HepG2 (cell line): ENCODE measurements around the gene GON4L. TPM values are rescaled to one million over a fixed set of nuclear protein-coding genes. Genes with fewer than 3 reads are reported as not detected.

Experiments used
- ATAC-seq: fragments of 200-7000 bp; cut with Tn5 transposase; 3 replicates; pipeline ENCODE4 v1.9.1; 2020; ENCODE audit warnings: mild to moderate bottlenecking, moderate library complexity
- BruUV-seq: library from RNA; stranded (reverse); fragments of 400-500 nt; replicated peaks from 2 replicates; lab custom pipeline; 2021; lab: Mats Ljungman, UMichigan
- CTCF ChIA-PET: fragments of 300-600 bp; formaldehyde crosslinking; extraction: SDS; loops from one replicate; lab custom pipeline; 2021; ENCODE audit warnings: low total read pairs, inconsistent platforms, low intra/inter-chr PET ratio; lab: Yijun Ruan, JAX
- POLR2A ChIA-PET: fragments of 350-600 bp; sonication (Branson Sonifier 250); formaldehyde crosslinking; loops from one replicate; lab custom pipeline; 2020; ENCODE audit warnings: antibody characterized with exemption, inconsistent platforms; lab: Yijun Ruan, JAX
- DNase-seq: peaks from one replicate; pipeline ENCODE4 v3.0.0-alpha.2; 2015; ENCODE audit warnings: low spot score
- FAIRE-seq: peaks from 3 replicates; lab custom pipeline; 2011; peaks lifted over from hg19 to GRCh38; lab: Jason Lieb, UNC
- H2AFZ ChIP-seq: one replicate; pipeline ENCODE4 v1.6.1; 2011; ENCODE audit warnings: low read length, inconsistent platforms
- H3K27ac ChIP-seq: fragments of 300-600 bp; 3 replicates; pipeline ENCODE4 v1.8.0; 2011; ENCODE audit warnings: mixed run types, mild to moderate bottlenecking, mixed read lengths, low read length, inconsistent platforms; ENCODE audit not compliant: insufficient read depth; ENCODE audit errors: extremely low read length
- H3K27me3 ChIP-seq, 2 experiments: fragments of 200-600 bp in 1 of 2; 2 replicates in 1 of 2; 3 replicates in 1 of 2; pipeline versions ENCODE4 v1.6.0 to v1.8.0; 2011; ENCODE audit warnings: low read length in 2 of 2, mild to moderate bottlenecking in 2 of 2, moderate library complexity in 2 of 2, inconsistent platforms in 1 of 2; ENCODE audit not compliant: insufficient read depth in 2 of 2, control insufficient read depth in 1 of 2
- H3K36me3 ChIP-seq, 2 experiments: fragments of 200-600 bp in 1 of 2; replicated peaks in 1 of 2; 2 replicates in 1 of 2; 3 replicates in 1 of 2; pipeline versions ENCODE4 v1.5.1 to v1.8.0; 2011; ENCODE audit warnings: low read length in 2 of 2, inconsistent platforms in 1 of 2; ENCODE audit not compliant: insufficient read depth in 2 of 2, control insufficient read depth in 1 of 2
- H3K4me1 ChIP-seq: 2 replicates; pipeline ENCODE4 v1.5.1; 2012; ENCODE audit warnings: low read length, inconsistent platforms; ENCODE audit not compliant: insufficient read depth
- H3K4me2 ChIP-seq: 2 replicates; pipeline ENCODE4 v1.6.0; 2011; ENCODE audit warnings: low read depth, low read length, inconsistent platforms
- H3K4me3 ChIP-seq, 3 experiments: fragments of 200-600 bp in 1 of 3; sonication (generic), shearing (Covaris generic) in 1 of 3; replicated peaks in 1 of 3; 2 replicates each; pipeline ENCODE4 v1.5.1; 2011 to 2016; ENCODE audit warnings: low read length in 3 of 3, inconsistent platforms in 2 of 3, low read depth in 2 of 3, mild to moderate bottlenecking in 2 of 3, control low read depth in 1 of 3, mixed read lengths in 1 of 3; ENCODE audit not compliant: insufficient read depth in 1 of 3
- H3K79me2 ChIP-seq: one replicate; pipeline ENCODE4 v1.6.1; 2011; ENCODE audit warnings: low read length, inconsistent platforms; ENCODE audit not compliant: insufficient read depth
- H3K9ac ChIP-seq: 2 replicates; pipeline ENCODE4 v1.6.0; 2011; ENCODE audit warnings: mild to moderate bottlenecking, low read depth, low read length, inconsistent platforms; ENCODE audit not compliant: insufficient read depth
- H3K9me3 ChIP-seq: 2 replicates; pipeline ENCODE4 v1.5.1; 2012; ENCODE audit warnings: mild to moderate bottlenecking, low read length
- H4K20me1 ChIP-seq: 2 replicates; pipeline ENCODE4 v1.6.0; 2011; ENCODE audit warnings: inconsistent platforms, mild to moderate bottlenecking, low read length, moderate library complexity; ENCODE audit not compliant: insufficient read depth
- AHDC1 ChIP-seq: sonication (generic); formaldehyde crosslinking; IDR thresholded peaks from 2 replicates; pipeline ENCODE4 v1.5.1; 2020; ENCODE audit warnings: mild to moderate bottlenecking, missing genetic modification reagents, borderline replicate concordance
- CTCF ChIP-seq: sonication (generic); formaldehyde crosslinking; IDR thresholded peaks from 2 replicates; pipeline ENCODE4 v1.5.0; 2020; ENCODE audit warnings: mild to moderate bottlenecking, missing genetic modification reagents, moderate library complexity
- FOXK2 ChIP-seq: fragments of 450-650 bp; IDR thresholded peaks from 2 replicates; pipeline ENCODE4 v1.6.1; 2016
- FOXP4 ChIP-seq: sonication (generic); formaldehyde crosslinking; IDR thresholded peaks from 2 replicates; pipeline ENCODE4 v1.4.0; 2020; ENCODE audit warnings: missing genetic modification reagents
- JUN ChIP-seq: sonication (generic); formaldehyde crosslinking; IDR thresholded peaks from 2 replicates; pipeline ENCODE4 v1.4.0; 2020; ENCODE audit warnings: mild to moderate bottlenecking, missing genetic modification reagents
- NPAS2 ChIP-seq: sonication (generic); formaldehyde crosslinking; IDR thresholded peaks from 2 replicates; pipeline ENCODE4 v1.8.0; 2022; ENCODE audit warnings: mild to moderate bottlenecking, missing genetic modification reagents, borderline replicate concordance
- TGIF2 ChIP-seq: IDR thresholded peaks from 2 replicates; pipeline ENCODE4 v1.6.1; 2016; ENCODE audit warnings: control low read depth, missing compliant biosample characterization
- TMF1 ChIP-seq: sonication (generic); formaldehyde crosslinking; IDR thresholded peaks from 2 replicates; pipeline ENCODE4 v1.8.1; 2022; ENCODE audit warnings: low read depth, missing genetic modification reagents
- ZGPAT ChIP-seq: IDR thresholded peaks from 2 replicates; pipeline ENCODE4 v1.6.1; 2016; ENCODE audit warnings: mild to moderate bottlenecking
- ZNF546 ChIP-seq: sonication (generic); formaldehyde crosslinking; conservative IDR thresholded peaks from 2 replicates; pipeline ENCODE4 v1.8.1; 2023; ENCODE audit warnings: mild to moderate bottlenecking, missing genetic modification reagents
- ZNF746 ChIP-seq: sonication (generic); formaldehyde crosslinking; IDR thresholded peaks from 2 replicates; pipeline ENCODE4 v1.8.0; 2022; ENCODE audit warnings: mild to moderate bottlenecking, missing genetic modification reagents
- WGBS: methylation state at CpG from one replicate; pipeline ENCODE4 v1.1.6; 2017; ENCODE audit warnings: low lambda C conversion rate; 5-methylcytosine and 5-hydroxymethylcytosine counted together
- in situ Hi-C: cut with HindIII; loops from 2 replicates; pipeline ENCODE4 v1.10.0; 2017; ENCODE audit warnings: low pct_unique_long_range_greater_than_20kb; ENCODE audit not compliant: extremely low pct_ligation_motif_present
- intact Hi-C: fragments of 100-400 bp; cut with micrococcal nuclease; formaldehyde crosslinking; loops from one replicate; pipeline ENCODE4 v1.10.0; 2022; ENCODE audit not compliant: unreplicated experiment
- polyA plus RNA-seq, 8 experiments: library from polyadenylated mRNA; depleted of rRNA in 3 of 8; stranded (reverse) in 7 of 8; unstranded in 1 of 8; fragments of >200 nt; fragmentation: Illumina TruSeq in 4 of 8; extraction: Trizol in 4 of 8; gene quantifications; 2 replicates each; pipeline versions ENCODE4 v1.2.1 to v1.2.3, GENCODE V29; 2011 to 2016; ENCODE audit warnings: low read depth in 4 of 8, missing spikeins in 1 of 8, mixed read lengths in 1 of 8; ENCODE audit not compliant: insufficient read depth in 1 of 8
- total RNA-seq, 5 experiments: library from RNA; depleted of rRNA; stranded (reverse); fragments of >200 nt; fragmentation: Illumina TruSeq; extraction: Trizol; gene quantifications; 2 replicates each; pipeline ENCODE4 v1.2.3, GENCODE V29; 2016; ENCODE audit warnings: low read depth in 1 of 5
- TF ChIP-seq, protein P1 (sequence below): sonication (generic); formaldehyde crosslinking; IDR thresholded peaks from 2 replicates; pipeline ENCODE4 v1.8.0; 2023; ENCODE audit warnings: mild to moderate bottlenecking, missing genetic modification reagents

The GON4L gene
- total and polyA plus RNA-seq, 2 of the 13 experiments (the other 11 are each of a cell fraction or from before 2014, with no cell fraction given), result 14.6 to 19.6 TPM

DNA sequence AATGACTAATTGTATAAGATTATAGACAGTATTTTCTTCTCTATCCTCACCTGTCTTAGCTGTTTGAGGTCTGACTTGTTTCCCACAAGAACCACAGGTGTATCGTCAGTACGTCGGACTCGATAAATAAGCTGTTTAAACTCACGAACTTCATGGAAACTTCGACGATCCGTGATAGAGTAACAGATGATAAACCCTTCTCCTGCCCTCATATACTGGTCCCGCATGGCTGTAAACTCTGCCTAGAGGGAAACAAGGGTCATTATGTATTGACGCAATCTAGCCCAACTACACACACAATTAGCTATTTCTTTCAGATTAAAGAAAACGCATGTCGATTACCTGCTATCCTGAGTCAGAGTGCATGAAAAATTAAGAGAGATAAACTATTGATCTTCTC lies 47.2 kb upstream of the GON4L start:
- Histone ChIP-seq H3K27ac (no peak overlapping the region), H3K9me3 (no peaks in the 10 kb centered on the region), H3K4me3 (no peak overlapping the region), H3K27me3 (no peaks in the 10 kb centered on the region), H4K20me1 (no peaks in the 10 kb centered on the region), H3K4me1 (peaks cover 1% of the 10 kb centered on the region; the same call in 1 of the 2 replicates), H2AFZ (no peak overlapping the region), H3K79me2 (peaks cover under 1% of the 10 kb centered on the region), H3K9ac (no peak overlapping the region), H3K4me2 (no peak overlapping the region), H3K36me3 (peaks cover 14 to 60% of the 10 kb centered on the region in 2 experiments)
- CTCF ChIA-PET, result no interaction called here
- ATAC-seq (no peak), DNase-seq (no peak), FAIRE-seq (no peak)
- intact Hi-C loops, result no loop called here
- in situ Hi-C loops, result no loop called here
- WGBS, result 97% methylated on average over 12 of the region's 12 CpGs
- POLR2A ChIA-PET, result interaction anchor here (1.2 kb wide), 1 partner anchor 22 kb away, joined by 3 read pairs; no protein-coding TSS in a partner anchor
- BruUV-seq, result no TSS peak
- no peak for TF ChIP-seq JUN (CRISPR knock-in tag)
- TF ChIP-seq ZGPAT (CRISPR knock-in tag), result no peak
- no peak for TF ChIP-seq ZNF546 (CRISPR knock-in tag)
- TF ChIP-seq ZNF746 (CRISPR knock-in tag), result no peak
- TF ChIP-seq AHDC1, result no peak
- no peak for TF ChIP-seq FOXP4 (CRISPR knock-in tag)
- no peak for TF ChIP-seq CTCF (CRISPR knock-in tag)
- no peak for TF ChIP-seq NPAS2
- TF ChIP-seq FOXK2, result no peak
- no peak for TF ChIP-seq TMF1 (CRISPR knock-in tag)
- TF ChIP-seq TGIF2, result no peak
- TF ChIP-seq, protein P1, sequence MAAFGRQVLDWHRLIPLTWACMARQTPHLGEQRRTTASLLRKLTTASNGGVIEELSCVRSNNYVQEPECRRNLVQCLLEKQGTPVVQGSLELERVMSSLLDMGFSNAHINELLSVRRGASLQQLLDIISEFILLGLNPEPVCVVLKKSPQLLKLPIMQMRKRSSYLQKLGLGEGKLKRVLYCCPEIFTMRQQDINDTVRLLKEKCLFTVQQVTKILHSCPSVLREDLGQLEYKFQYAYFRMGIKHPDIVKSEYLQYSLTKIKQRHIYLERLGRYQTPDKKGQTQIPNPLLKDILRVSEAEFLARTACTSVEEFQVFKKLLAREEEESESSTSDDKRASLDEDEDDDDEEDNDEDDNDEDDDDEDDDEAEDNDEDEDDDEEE (CRISPR knock-in tag), result no peak
